Endothelial cell of umbilical vein (primary cell): ENCODE data around the gene CAMK2B. TPM values are rescaled to one million over a fixed set of nuclear protein-coding genes. Genes with fewer than 3 reads are reported as not detected.

Source experiments
- BruUV-seq: library from RNA; stranded (reverse); fragments of 400-500 nt; replicated peaks from 2 replicates; lab custom pipeline; 2021; lab: Mats Ljungman, UMichigan
- CTCF ChIA-PET: fragments of 300-600, 350-600 bp; sonication (Branson Sonifier 250); formaldehyde crosslinking; loops from one replicate; lab custom pipeline; 2021; ENCODE audit warnings: antibody characterized with exemption, inconsistent platforms; lab: Charles Lee
- POLR2A ChIA-PET: fragments of 300-600, 350-600 bp; sonication (Branson Sonifier 250); formaldehyde crosslinking; loops from one replicate; lab custom pipeline; 2021; ENCODE audit warnings: antibody characterized with exemption, inconsistent platforms; lab: Charles Lee
- DNase-seq: peaks from one replicate; pipeline ENCODE4 v3.0.0-alpha.2; 2011; ENCODE audit warnings: low read depth, low spot score
- FAIRE-seq: peaks from 2 replicates; lab custom pipeline; 2011; peaks lifted over from hg19 to GRCh38; lab: Jason Lieb, UNC
- H2AFZ ChIP-seq: 2 replicates; pipeline ENCODE4 v1.6.0; 2012; ENCODE audit warnings: low read depth, low read length, control low read depth, inconsistent platforms
- H3K27ac ChIP-seq: 2 replicates; pipeline ENCODE4 v1.5.1; 2011; ENCODE audit warnings: low read depth, mild to moderate bottlenecking, control low read depth, low read length, moderate library complexity; ENCODE audit not compliant: insufficient read depth
- H3K27me3 ChIP-seq, 2 experiments: 2 replicates each; pipeline versions ENCODE4 v1.6.0 to v1.6.1; 2011; ENCODE audit warnings: low read length in 2 of 2, mixed read lengths in 1 of 2; ENCODE audit not compliant: control insufficient read depth in 2 of 2, insufficient read depth in 2 of 2
- H3K36me3 ChIP-seq, 2 experiments: 2 replicates in 1 of 2; 3 replicates in 1 of 2; pipeline ENCODE4 v1.5.1; 2011; ENCODE audit warnings: low read length in 2 of 2, mild to moderate bottlenecking in 1 of 2, moderate library complexity in 1 of 2; ENCODE audit not compliant: control insufficient read depth in 2 of 2, insufficient read depth in 2 of 2; ENCODE audit errors: extremely low read depth in 1 of 2
- H3K4me1 ChIP-seq: 3 replicates; pipeline ENCODE4 v1.5.1; 2011; ENCODE audit warnings: mild to moderate bottlenecking, low read length; ENCODE audit not compliant: control insufficient read depth, insufficient read depth; ENCODE audit errors: extremely low read depth
- H3K4me2 ChIP-seq: 2 replicates; pipeline ENCODE4 v1.6.1; 2011; ENCODE audit warnings: low read length, control low read depth, mixed read lengths; ENCODE audit not compliant: insufficient read depth
- H3K4me3 ChIP-seq, 3 experiments: fragments of 200-600 bp in 1 of 3; sonication (generic), shearing (Covaris generic) in 1 of 3; replicated peaks in 1 of 3; 2 replicates each; pipeline ENCODE4 v1.5.1; 2011 to 2016; ENCODE audit warnings: control low read depth in 3 of 3, low read length in 3 of 3, mild to moderate bottlenecking in 2 of 3, inconsistent platforms in 1 of 3, low read depth in 1 of 3, moderate library complexity in 1 of 3; ENCODE audit not compliant: insufficient read depth in 1 of 3
- H3K79me2 ChIP-seq: 2 replicates; pipeline ENCODE4 v1.6.0; 2012; ENCODE audit warnings: low read length, inconsistent platforms; ENCODE audit not compliant: control insufficient read depth, insufficient read depth
- H3K9ac ChIP-seq: replicated peaks from 2 replicates; pipeline ENCODE3; 2011; ENCODE audit warnings: low read length, control low read depth; ENCODE audit not compliant: insufficient read depth; ENCODE audit errors: extremely low read depth
- H3K9me1 ChIP-seq: replicated peaks from 3 replicates; pipeline ENCODE4 v1.6.0; 2011; ENCODE audit warnings: mild to moderate bottlenecking, low read length; ENCODE audit not compliant: control insufficient read depth, insufficient read depth; ENCODE audit errors: extremely low read depth
- H3K9me3 ChIP-seq: replicated peaks from 2 replicates; pipeline ENCODE4 v1.5.1; 2012; ENCODE audit warnings: low read length, inconsistent platforms; ENCODE audit not compliant: control insufficient read depth, insufficient read depth
- H4K20me1 ChIP-seq: replicated peaks from 2 replicates; pipeline ENCODE3; 2011; ENCODE audit warnings: mild to moderate bottlenecking, low read length; ENCODE audit not compliant: control insufficient read depth, insufficient read depth; ENCODE audit errors: extremely low read depth
- CTCF ChIP-seq, 2 donors: IDR thresholded peaks; 1 replicate in 1 of 2; 2 replicates in 1 of 2; pipeline ENCODE4 v1.5.1; 2011; ENCODE audit warnings: low read length in 2 of 2, mild to moderate bottlenecking in 2 of 2, moderate library complexity in 2 of 2, control low read depth in 1 of 2, inconsistent platforms in 1 of 2, low read depth in 1 of 2; ENCODE audit not compliant: insufficient read depth in 1 of 2; ENCODE audit errors: extremely low read depth in 1 of 2
- EZH2 ChIP-seq: IDR thresholded peaks from 2 replicates; pipeline ENCODE4 v1.6.1; 2012; ENCODE audit warnings: borderline replicate concordance, low read depth, mild to moderate bottlenecking, moderate library complexity, low read length, inconsistent platforms; ENCODE audit not compliant: severe bottlenecking
- FOS ChIP-seq: IDR thresholded peaks from 2 replicates; pipeline ENCODE4 v1.6.1; 2011; ENCODE audit warnings: mild to moderate bottlenecking, low read length, moderate library complexity, borderline replicate concordance; ENCODE audit not compliant: insufficient read depth
- GATA2 ChIP-seq: IDR thresholded peaks from 2 replicates; pipeline ENCODE4 v1.7.0; 2011; ENCODE audit warnings: low read depth, mild to moderate bottlenecking, moderate library complexity, mixed read lengths, low read length; ENCODE audit not compliant: insufficient read length, insufficient read depth
- JUN ChIP-seq: IDR thresholded peaks from 2 replicates; pipeline ENCODE4 v1.6.1; 2011; ENCODE audit warnings: borderline replicate concordance, low read depth; ENCODE audit not compliant: insufficient read length, insufficient read depth
- MAX ChIP-seq: IDR thresholded peaks from 2 replicates; pipeline ENCODE4 v1.6.1; 2011; ENCODE audit not compliant: insufficient read depth, insufficient read length
- MYC ChIP-seq: IDR thresholded peaks from one replicate; pipeline ENCODE4 v1.6.1; 2011; ENCODE audit warnings: mild to moderate bottlenecking, low read depth, low read length
- POLR2A ChIP-seq: IDR thresholded peaks from 2 replicates; pipeline ENCODE4 v1.6.1; 2012; ENCODE audit warnings: low read depth, mild to moderate bottlenecking, control low read depth, low read length
- POLR2AphosphoS5 ChIP-seq: IDR thresholded peaks from 2 replicates; pipeline ENCODE4 v1.6.1; 2012; ENCODE audit warnings: low read depth, mild to moderate bottlenecking, control low read depth, low read length, moderate library complexity; ENCODE audit not compliant: insufficient read depth
- dilution Hi-C: fragments of 300-500 bp; cut with MboI; formaldehyde crosslinking; loops from one replicate; pipeline ENCODE4 v1.15.0; 2019; ENCODE audit warnings: low sequenced_read_pairs; ENCODE audit not compliant: extremely low pct_ligation_motif_present
- intact Hi-C: fragments of 100-400 bp; cut with micrococcal nuclease; formaldehyde crosslinking; loops from one replicate; pipeline ENCODE4 v1.10.0; 2022
- polyA plus RNA-seq, 4 experiments: library from polyadenylated mRNA; depleted of rRNA in 3 of 4; stranded (reverse) in 3 of 4; unstranded in 1 of 4; fragments of >200 nt; gene quantifications; 2 replicates each; pipeline versions ENCODE4 v1.2.1 to v1.2.3, GENCODE V29; 2011 to 2012; ENCODE audit warnings: missing spikeins in 1 of 4
- total RNA-seq: library from RNA; stranded (reverse); gene quantifications from 2 replicates; pipeline ENCODE4 v1.2.3, GENCODE V29; 2021

Gene CAMK2B
- total and polyA plus RNA-seq, 2 donors (not counting 3 experiments of a cell fraction or from before 2014, with no cell fraction given) = 0.57 to 1.6 TPM

GRCh38 chr7:44258865-44259546 is 66.4 kb downstream of the CAMK2B start:
- Histone ChIP-seq H2AFZ (no peak overlapping the region), H3K4me1 (peaks cover 29% of the 10 kb centered on the region), H3K4me3 (no peak overlapping the region), H3K27ac (peak overlapping the region; percentile 86), H3K9me3 (no peaks in the 10 kb centered on the region), H4K20me1 (no peaks in the 10 kb centered on the region), H3K9me1 (no peaks in the 10 kb centered on the region), H3K9ac (peak overlapping the region; percentile 17), H3K4me2 (no peak overlapping the region), H3K27me3 (peaks cover 0 to under 1% of the 10 kb centered on the region in 2 experiments), H3K79me2 (no peaks in the 10 kb centered on the region), H3K36me3 (no peaks in the 10 kb centered on the region)
- POLR2A ChIA-PET = interaction anchor here (0.7 kb wide), 1 partner anchor 8 kb away, joined by 6 read pairs; no protein-coding TSS in a partner anchor
- DNase-seq (no peak), FAIRE-seq (no peak)
- dilution Hi-C loops = no loop called here
- CTCF ChIA-PET = interaction anchor here (0.8 to 3.4 kb wide), 10 partner anchors 11 to 306 kb away, joined by 3 to 27 read pairs (median 5); no protein-coding TSS in a partner anchor
- TF ChIP-seq GATA2 (no peak), EZH2 (no peak), POLR2AphosphoS5 (no peak), JUN (no peak), CTCF (IDR thresholded peaks at IDR 0.05; ENCODE audit: extremely low read depth in 1 of 2, insufficient read depth in 1 of 2, low read depth in 1 of 2, low read length in 2 of 2) (no peak), FOS (no peak), MYC (no peak), MAX (no peak), POLR2A (no peak)
- TSS peak; percentile 68 for BruUV-seq
- intact Hi-C loops = loop anchor here (1.0 to 5.0 kb wide), 6 partner anchors 32 to 313 kb away; partner anchors contain the start of gene DDX56
